Gastroesophageal sphincter (tissue), 3 donors: ENCODE results near the gene NCLN.

ENCODE experiments used
- CTCF ChIP-seq, 4 experiments: fragments of 200-600 bp in 2 of 4; fragments of 450-650 bp in 2 of 4; sonication (generic) in 1 of 4; IDR thresholded peaks; one replicate each; pipeline ENCODE4 v1.5.1; 2017 to 2019; ENCODE audit warnings: antibody characterized with exemption in 4 of 4, mild to moderate bottlenecking in 2 of 4, moderate library complexity in 2 of 4
- POLR2A ChIP-seq, 2 donors: fragments of 450-650 bp; IDR thresholded peaks; one replicate each; pipeline ENCODE4 v1.6.1; 2017; ENCODE audit warnings: antibody characterized with exemption in 2 of 2, mild to moderate bottlenecking in 2 of 2, moderate library complexity in 1 of 2
- POLR2AphosphoS5 ChIP-seq: sonication (generic); formaldehyde crosslinking; IDR thresholded peaks from one replicate; pipeline ENCODE4 v1.6.1; 2017; ENCODE audit warnings: antibody characterized with exemption

GRCh38 chr19:3216874-3217273 is 31.1 kb downstream of the NCLN start:
- TF ChIP-seq POLR2A (IDR thresholded peaks at IDR 0.05), result no peak
- TF ChIP-seq POLR2AphosphoS5, result no peak
- no peak for TF ChIP-seq CTCF (IDR thresholded peaks at IDR 0.05)
